Cardiac septum (tissue), 1 donor: ENCODE results near the gene TIPIN. TPM values are rescaled to one million over a fixed set of nuclear protein-coding genes. Genes with fewer than 3 reads are reported as not detected.
A peak's percentile ranks its signal among the peaks of the same experiment; 100 is the strongest.
"Not testable (repeated sequence)": the region's sequence is repeated elsewhere in the genome, so short reads cannot be mapped to it uniquely, and the experiment has no call there.

Source experiments
- DNase-seq: peaks from one replicate; pipeline ENCODE4 v3.0.0-alpha.2; 2020; ENCODE audit warnings: low spot score
- intact Hi-C: fragments of 100-400 bp; cut with DNase I; formaldehyde crosslinking; loops from one replicate; pipeline ENCODE4 v1.14.0; 2022
- long read RNA-seq: library from polyadenylated mRNA; unstranded; transcript quantifications from one replicate; pipeline ENCODE4 v2.0.0, GENCODE V29; 2021
- total RNA-seq: library from RNA; stranded (reverse); fragmentation: NEBNext Ultra II Directional; extraction: Animal tissue kit (Norgen Biotek cat#: 25700); gene quantifications from one replicate; pipeline ENCODE4 v1.2.1, GENCODE V29; 2021
- donor health status: DM: no; HTN: no; CAD: no.

The TIPIN gene
- total RNA-seq, result 4.3 TPM
- long read RNA-seq, partial matches to known transcripts, result 0 of 4 reads
- long read RNA-seq, other reads (novel, unspliced or antisense), result 2 of 4 reads

DNA sequence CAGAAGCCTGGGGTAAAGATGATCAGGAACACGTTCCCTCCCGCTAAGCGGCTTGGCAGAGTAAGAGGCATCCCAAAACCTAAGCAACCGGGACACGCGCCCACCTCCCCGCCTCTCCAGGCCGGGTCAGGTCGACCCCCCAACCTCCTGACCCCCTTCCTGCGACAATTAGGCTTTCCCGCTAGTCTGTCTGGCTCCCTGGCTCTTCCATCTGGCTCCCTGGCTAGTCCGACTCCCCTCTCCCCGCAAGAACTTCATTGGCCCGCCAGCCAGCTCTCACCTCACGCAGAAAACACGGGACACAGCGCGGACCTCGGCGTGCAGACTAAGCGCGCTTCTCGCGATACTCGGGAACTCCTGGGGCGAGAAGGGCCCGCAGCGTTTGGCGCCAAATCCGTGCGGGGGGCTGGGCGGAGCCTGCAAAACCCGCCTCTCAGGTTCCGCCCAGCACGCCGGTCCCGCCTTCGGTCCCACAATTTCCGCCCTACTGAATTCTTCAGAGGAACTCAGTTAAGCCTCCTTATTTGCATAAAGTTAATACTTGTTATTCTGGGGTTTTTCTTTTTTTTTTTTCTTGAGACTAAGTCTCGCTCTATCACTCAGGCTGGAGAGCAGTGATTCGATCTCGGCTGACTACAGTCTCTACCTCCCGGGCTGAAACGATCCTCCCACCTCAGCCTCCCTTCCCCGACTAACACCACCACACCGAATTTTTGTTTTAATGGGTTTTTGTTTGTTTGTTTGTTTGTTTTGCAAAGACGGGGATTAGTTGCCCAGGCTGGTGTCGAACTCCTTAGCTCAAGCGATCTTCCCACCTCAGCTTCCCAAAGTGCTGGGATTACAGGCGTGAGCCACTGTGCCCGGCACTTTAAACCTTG is at the start of gene TIPIN:
Gene TIPIN (minus strand): TSS at position 327 of the 878 bp plus-strand sequence. CDS start 3,738 bp downstream, outside the sequence.
- intact Hi-C loops, result no loop called here
- DNase-seq, result peak; percentile 96

DNA sequence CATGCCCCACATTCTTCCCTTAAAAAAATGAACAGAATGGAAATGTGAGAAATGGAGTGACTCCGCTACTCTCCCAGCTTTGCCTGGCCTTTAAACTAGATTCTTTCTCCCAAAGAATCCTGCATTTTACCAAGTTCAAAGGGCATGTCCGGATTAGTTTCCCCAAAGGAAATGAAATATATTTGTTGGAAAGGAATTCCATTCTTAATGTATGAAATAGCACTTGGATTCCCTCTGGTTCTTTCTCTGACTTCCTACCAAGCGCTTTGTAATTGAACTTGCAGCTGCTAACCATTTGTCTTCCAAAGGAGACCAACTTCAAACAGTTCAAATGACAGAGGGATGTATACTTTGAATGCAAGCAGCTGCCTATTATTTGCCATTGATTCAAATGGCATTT is 49.1 kb upstream of the TIPIN start:
- DNase-seq, result no peak
- intact Hi-C loops, result no loop called here

DNA sequence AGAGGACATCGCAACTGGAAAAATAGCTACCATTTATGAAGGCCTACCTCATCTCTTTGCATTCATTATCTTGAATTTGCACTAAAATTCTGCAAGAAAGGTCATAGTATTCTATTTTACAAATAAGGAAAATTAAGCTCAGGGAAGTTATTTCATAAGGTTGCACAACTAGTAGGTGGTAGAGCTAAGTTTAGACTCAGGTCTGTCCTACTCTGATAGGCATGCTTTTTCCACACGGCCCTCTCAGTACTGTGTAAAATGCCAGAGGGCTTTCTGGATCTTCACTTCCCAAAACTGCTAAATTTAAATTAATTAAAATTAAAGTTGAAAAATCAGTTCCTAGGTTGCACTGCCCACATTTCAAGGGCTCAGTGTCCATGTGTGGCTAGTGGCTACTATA is 48.5 kb upstream of the TIPIN start:
- DNase-seq, result no peak
- intact Hi-C loops, result no loop called here

DNA sequence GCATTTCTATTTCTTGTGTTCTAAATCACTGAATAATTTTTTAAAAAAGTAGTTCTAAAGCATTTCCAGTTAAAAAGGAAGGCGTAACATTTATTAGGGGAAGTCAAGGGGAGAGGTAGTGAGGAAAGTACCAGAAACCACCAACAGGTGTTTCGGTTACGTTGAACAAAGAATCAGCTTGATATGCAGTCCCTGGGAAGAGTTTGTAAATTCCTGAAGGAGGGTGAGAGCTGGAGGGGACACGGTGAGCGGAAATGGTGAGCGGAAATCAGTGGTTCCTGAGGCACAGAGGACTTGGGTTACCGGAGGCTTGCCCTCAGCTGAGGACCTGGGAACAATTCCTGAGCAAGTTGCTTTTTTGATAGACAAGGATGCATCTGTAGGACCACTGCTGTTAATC is 48.0 kb upstream of the TIPIN start:
- intact Hi-C loops, result no loop called here
- DNase-seq, result no peak

DNA sequence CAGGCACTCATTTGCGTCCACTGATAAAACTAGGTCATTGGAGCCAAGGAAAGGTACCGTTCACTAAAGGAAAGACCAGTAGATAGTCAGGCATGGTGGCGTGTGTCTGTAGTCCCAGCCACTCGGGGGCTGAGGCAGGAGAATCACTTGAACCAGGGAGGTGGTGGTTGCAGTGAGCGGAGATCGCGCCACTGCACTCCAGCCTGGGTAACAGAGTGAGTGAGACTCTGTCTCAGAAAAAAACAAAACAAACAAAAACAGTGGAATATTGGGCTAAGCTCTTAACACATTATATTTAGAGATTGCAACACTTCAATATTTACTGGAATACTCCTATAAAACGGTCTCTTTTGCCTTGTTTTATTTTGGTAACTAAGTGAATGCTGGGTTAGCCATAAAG is 47.6 kb upstream of the TIPIN start:
- intact Hi-C loops, result no loop called here
- no peak for DNase-seq

DNA sequence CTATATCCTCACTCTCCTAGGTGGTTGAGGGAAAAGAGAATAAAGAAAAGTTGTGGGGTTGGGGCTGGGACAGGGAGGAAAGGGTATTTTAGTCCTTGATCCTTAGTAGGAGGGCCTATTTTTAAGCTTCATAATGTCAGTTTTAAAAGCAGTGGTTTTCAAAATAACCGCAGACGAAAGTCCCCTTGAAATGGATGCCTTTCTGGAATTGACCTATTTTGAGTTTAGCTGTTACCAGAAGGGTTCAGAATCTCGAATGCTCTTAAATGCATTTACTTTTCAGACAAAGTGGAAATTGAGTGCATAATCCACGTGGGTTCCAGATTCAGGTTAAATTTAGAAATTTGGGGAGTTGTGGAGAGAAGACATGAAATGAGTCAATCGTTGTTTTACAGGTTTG is 46.8 kb upstream of the TIPIN start:
- intact Hi-C loops, result no loop called here
- no peak for DNase-seq

GRCh38 chr15:66402761-66403284 is 46.3 kb upstream of the TIPIN start:
- intact Hi-C loops, result no loop called here
- DNase-seq, result no peak

DNA sequence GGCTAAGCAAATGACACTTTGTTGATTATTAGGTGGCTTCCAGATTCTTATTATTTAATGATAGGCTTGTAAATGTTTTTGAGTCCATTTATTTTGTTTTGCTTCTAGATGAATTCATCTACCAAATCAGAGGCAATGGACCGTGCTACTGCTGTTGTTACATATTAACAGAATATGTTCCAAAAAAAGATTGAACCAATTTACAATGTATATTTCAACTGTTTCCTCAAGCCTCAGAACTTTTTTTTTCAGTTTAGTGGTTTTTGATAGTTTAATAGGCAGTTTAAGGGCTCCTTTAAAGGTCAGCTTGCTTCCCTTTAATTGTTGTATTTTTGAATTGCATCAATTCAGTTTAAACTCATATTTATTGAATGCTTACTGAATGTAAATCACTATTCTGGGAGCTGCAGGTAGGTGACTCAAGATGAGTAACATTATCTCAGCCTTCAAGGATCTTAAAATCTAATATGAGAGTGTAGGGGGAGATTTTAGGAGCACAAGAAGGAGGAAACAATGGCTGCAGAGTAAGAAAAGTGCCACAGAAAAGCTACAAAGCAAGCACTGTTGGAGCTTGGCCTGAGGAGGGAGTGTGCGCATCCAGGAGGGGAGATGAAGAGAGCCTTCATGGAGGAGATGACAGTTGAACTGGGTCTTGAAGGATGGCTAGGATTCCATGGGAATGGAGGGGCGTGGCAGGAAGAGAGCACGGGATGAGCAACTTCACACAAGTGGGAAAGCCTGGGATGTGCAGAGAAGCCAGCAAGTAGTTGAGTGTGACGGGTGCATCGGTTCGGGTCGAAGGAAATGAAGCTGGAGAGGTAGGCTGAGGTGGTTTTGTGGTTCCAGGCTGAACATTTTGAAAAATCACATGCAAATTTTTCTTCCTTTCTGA is 44.9 kb upstream of the TIPIN start:
- DNase-seq, result no peak
- intact Hi-C loops, result no loop called here

DNA sequence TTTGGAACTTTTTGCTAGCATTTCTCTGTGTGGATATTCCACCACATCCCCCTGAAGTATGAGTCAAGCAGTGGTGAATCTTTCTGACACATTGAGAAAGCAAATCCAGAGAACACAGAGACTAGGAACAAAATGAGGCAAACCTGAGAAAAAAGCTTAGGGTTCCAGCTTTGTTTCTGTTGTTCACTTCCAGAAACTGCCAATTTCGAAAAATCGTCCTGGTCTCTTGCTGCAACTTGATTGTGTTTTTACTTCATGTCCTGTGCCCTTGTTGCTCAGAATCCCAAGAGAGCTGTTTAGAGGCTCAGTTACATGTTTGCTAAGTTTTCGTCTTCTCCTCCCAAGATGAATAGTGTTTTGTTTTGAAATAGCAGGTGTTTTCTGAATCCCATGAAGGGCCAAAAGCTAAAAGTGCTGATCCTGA is 43.9 kb upstream of the TIPIN start:
- DNase-seq, result no peak
- intact Hi-C loops, result no loop called here

GRCh38 chr15:66399276-66399675 is 42.8 kb upstream of the TIPIN start:
- no peak for DNase-seq
- intact Hi-C loops, result no loop called here

DNA sequence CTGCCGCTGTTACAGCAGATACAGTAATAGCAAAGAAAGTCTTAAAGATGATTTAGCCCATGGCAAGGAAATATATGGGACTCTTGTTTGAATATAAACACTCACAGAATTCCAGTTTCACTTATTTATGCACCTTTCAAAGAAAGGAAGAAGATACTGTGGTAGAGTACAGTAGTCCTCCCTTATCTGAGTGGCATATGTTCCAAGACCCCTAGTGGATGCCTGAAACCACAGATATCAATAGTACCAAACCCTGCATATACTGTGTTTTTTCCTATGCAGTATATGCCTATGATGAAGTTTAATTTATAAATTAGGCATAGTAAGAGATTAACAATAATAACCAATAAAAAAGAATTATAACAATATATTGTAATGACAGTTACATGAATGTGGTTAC is 38.4 kb upstream of the TIPIN start:
- intact Hi-C loops, result no loop called here

GRCh38 chr15:66394472-66394871 is 38.0 kb upstream of the TIPIN start:
- intact Hi-C loops, result no loop called here
- no peak for DNase-seq

More for the DNA sequence above, 38.4 kb upstream of the TIPIN start:
- DNase-seq, result no peak

DNA sequence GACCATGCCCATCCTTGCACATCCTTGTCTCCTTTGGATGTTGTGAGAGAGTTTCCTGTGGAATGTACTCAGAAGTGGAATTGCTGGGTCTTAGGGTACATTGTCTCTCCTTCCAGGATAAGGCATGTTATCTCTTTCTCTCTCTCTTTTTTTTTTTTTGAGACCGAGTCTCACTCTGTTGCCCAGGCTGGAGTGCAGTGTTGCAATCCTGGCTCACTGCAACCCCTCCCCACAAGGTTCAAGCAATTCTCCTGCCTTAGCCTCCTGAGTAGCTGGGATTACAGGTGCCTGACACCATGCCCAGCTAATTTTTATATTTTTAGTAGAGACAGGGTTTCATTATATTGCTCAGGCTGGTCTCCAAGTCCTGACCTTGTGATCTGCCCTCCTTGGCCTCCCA is 36.6 kb upstream of the TIPIN start:
- DNase-seq, intact Hi-C loops: not testable (repeated sequence)

DNA sequence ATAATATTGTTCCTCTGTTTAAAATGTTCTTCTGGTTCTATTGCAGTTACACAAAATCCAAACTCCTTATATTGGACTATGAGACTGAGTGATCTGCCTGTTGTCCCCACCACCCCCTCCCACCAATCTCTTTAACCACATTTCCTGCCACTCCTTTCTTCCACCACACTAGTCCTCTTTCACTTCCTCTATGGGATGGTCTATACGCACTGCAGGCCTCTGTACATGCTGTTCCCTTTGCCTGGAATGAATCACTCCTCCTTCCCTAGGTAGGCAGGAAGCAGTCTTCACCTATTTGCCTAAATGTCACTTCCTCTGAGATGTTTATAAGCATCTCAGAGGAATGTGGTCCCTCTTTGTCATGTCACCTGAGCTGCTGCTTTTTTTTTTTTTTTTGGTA is 34.2 kb upstream of the TIPIN start:
- intact Hi-C loops, result no loop called here
- no peak for DNase-seq

- DNase-seq, result no peak
- intact Hi-C loops, result loop anchor here (10.0 kb wide), 1 partner anchor 95 kb away; the partner anchor contains the start of gene DIS3L
Observed at GRCh38 chr15:66389859-66390381, 33.4 kb upstream of the TIPIN start.

- DNase-seq, result no peak
- intact Hi-C loops, result loop anchor here (10.0 kb wide), 1 partner anchor 94 kb away; the partner anchor contains the start of gene DIS3L
Observed at GRCh38 chr15:66389098-66389858, 32.8 kb upstream of the TIPIN start.

DNA sequence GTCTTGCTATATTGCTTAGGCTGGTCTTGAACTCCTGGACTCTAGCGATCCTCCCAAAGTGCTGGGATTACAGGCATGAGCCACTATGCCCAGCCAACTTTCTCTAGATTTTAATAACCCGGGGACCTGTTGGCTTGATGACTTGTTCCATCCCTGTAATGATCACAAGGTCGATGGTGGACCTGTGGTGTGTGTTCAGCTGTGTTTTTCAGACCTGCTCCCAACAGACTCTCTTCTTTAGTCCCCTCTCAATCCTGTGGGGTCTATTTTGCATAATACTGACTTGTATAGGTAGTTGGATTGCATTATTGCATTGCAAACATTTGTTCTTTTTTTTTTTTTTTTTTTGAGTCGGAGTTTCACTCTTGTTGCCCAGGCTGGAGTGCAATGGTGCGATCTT is 32.1 kb upstream of the TIPIN start:
- intact Hi-C loops, result loop anchor here (10.0 kb wide), 1 partner anchor 94 kb away; the partner anchor contains the start of gene DIS3L

GRCh38 chr15:66388043-66388363 is 31.5 kb upstream of the TIPIN start:
- no peak for DNase-seq
- intact Hi-C loops, result loop anchor here (10.0 kb wide), 1 partner anchor 93 kb away; the partner anchor contains the start of gene DIS3L

More for the DNA sequence above, 32.1 kb upstream of the TIPIN start:
- DNase-seq, result no peak
